ENCODE measurements around the gene PGLYRP4.

The PGLYRP4 gene

DNA sequence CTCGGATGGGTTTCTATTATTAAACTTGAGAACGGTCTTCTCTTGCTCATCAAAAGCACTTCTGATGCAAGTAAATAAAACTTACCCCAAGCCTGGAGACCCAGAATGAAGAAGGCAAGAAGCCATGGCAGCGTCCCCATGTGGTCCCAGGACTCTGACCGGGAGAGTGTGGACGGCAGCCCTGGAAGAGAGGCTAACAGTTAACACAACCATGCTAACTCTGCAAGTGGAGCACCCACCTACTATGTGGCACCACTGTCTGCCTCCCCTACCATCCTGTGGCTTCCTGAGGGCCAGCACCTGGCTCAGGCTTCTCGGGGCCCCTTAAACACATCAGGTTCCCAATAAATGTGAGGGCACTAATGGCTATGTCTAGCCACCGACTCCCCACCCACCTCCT lies 38.1 kb downstream of the PGLYRP4 start:
- DNase-seq, result no peak
- H3K4ac ChIP-seq (ENCODE audit: low read depth in 1 of 2, low read length in 2 of 2), result no peak overlapping the region
- no peak overlapping the region for H2BK5ac ChIP-seq (ENCODE audit: low read depth, low read length, poor library complexity, severe bottlenecking)
- H3K27me3 ChIP-seq (ENCODE audit: control insufficient read depth in 1 of 2, insufficient read depth in 1 of 2, low read length in 2 of 2), result peaks cover 0 to 21% of the 10 kb centered on the region in 2 experiments
- no peak overlapping the region for H2BK12ac ChIP-seq (ENCODE audit: low read length in 2 of 2)
- no peak overlapping the region for H2BK120ac ChIP-seq (ENCODE audit: low read depth, low read length)
- no peaks in the 10 kb centered on the region for H3K4me1 ChIP-seq (ENCODE audit: control insufficient read depth, insufficient read depth, low read depth, low read length)
- H3K9me3 ChIP-seq (ENCODE audit: control insufficient read depth, low read length), result no peaks in the 10 kb centered on the region
- no peaks in the 10 kb centered on the region for H3K79me1 ChIP-seq (replicated peaks; ENCODE audit: low read length, poor library complexity, severe bottlenecking)
- H4K8ac ChIP-seq (ENCODE audit: low read length), result no peak overlapping the region
- H3K36me3 ChIP-seq (ENCODE audit: control insufficient read depth in 1 of 2, insufficient read depth in 2 of 2, low read depth in 1 of 2, low read length in 2 of 2), result no peaks in the 10 kb centered on the region
- H3K27ac ChIP-seq (ENCODE audit: low read length, poor library complexity, severe bottlenecking), result no peak overlapping the region
- H3K9ac ChIP-seq (ENCODE audit: low read length), result no peak overlapping the region
- no peak overlapping the region for H3K23ac ChIP-seq (ENCODE audit: low read length in 2 of 2)
- H3K4me3 ChIP-seq (ENCODE audit: insufficient read depth in 1 of 2, low read depth in 1 of 2, low read length in 2 of 2), result no peak overlapping the region
- no peak overlapping the region for H3K14ac ChIP-seq (ENCODE audit: low read length in 2 of 2)
- H2AK5ac ChIP-seq (ENCODE audit: low read length, severe bottlenecking), result no peak overlapping the region
- no peak overlapping the region for H3K18ac ChIP-seq (ENCODE audit: low read depth in 1 of 2, low read length in 2 of 2)
- 57% methylated on average over 7 of the region's 7 CpGs for WGBS
- H2BK15ac ChIP-seq (ENCODE audit: low read depth, poor library complexity, severe bottlenecking), result no peak overlapping the region
- no peak overlapping the region for H4K91ac ChIP-seq (ENCODE audit: low read length)
- no peak overlapping the region for H3K4me2 ChIP-seq (ENCODE audit: low read length, poor library complexity, severe bottlenecking)
- no peak overlapping the region for H2AFZ ChIP-seq (ENCODE audit: low read depth, low read length)

DNA sequence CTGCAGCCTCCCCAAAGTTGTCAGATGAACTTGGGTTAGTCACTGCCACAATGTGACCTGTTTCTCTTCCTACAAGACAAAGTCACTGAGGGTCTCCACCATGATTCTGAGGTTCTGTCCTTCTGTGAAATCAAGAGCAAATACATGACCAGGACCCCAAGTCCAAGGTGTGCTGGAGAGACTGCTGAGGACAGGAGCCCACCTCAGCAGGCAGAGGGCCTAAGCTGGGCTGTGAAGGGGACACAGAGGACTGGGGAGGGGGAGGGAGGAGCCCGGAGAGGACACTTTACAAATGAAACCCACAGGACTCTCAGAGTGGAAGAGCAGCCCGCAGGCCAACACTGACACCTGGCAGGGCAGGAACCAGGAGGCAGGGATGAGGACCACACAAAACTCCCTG lies 39.2 kb downstream of the PGLYRP4 start:
- no peak overlapping the region for H2BK120ac ChIP-seq (ENCODE audit: low read depth, low read length)
- WGBS, result 27% methylated on average over 2 of the region's 2 CpGs
- H3K27me3 ChIP-seq (ENCODE audit: control insufficient read depth in 1 of 2, insufficient read depth in 1 of 2, low read length in 2 of 2), result peaks cover 0 to 27% of the 10 kb centered on the region in 2 experiments
- no peak overlapping the region for H2BK12ac ChIP-seq (ENCODE audit: low read length in 2 of 2)
- no peak overlapping the region for H4K8ac ChIP-seq (ENCODE audit: low read length)
- no peaks in the 10 kb centered on the region for H3K36me3 ChIP-seq (ENCODE audit: control insufficient read depth in 1 of 2, insufficient read depth in 2 of 2, low read depth in 1 of 2, low read length in 2 of 2)
- H2AFZ ChIP-seq (ENCODE audit: low read depth, low read length), result no peak overlapping the region
- no peak overlapping the region for H3K18ac ChIP-seq (ENCODE audit: low read depth in 1 of 2, low read length in 2 of 2)
- H3K79me1 ChIP-seq (replicated peaks; ENCODE audit: low read length, poor library complexity, severe bottlenecking), result no peaks in the 10 kb centered on the region
- H3K4me1 ChIP-seq (ENCODE audit: control insufficient read depth, insufficient read depth, low read depth, low read length), result no peaks in the 10 kb centered on the region
- no peak overlapping the region for H3K4me2 ChIP-seq (ENCODE audit: low read length, poor library complexity, severe bottlenecking)
- no peak overlapping the region for H2AK5ac ChIP-seq (ENCODE audit: low read length, severe bottlenecking)
- no peak overlapping the region for H2BK15ac ChIP-seq (ENCODE audit: low read depth, poor library complexity, severe bottlenecking)
- no peaks in the 10 kb centered on the region for H3K9me3 ChIP-seq (ENCODE audit: control insufficient read depth, low read length)
- H3K4ac ChIP-seq (ENCODE audit: low read depth in 1 of 2, low read length in 2 of 2), result no peak overlapping the region
- no peak overlapping the region for H2BK5ac ChIP-seq (ENCODE audit: low read depth, low read length, poor library complexity, severe bottlenecking)
- no peak overlapping the region for H4K91ac ChIP-seq (ENCODE audit: low read length)
- no peak overlapping the region for H3K9ac ChIP-seq (ENCODE audit: low read length)
- no peak overlapping the region for H3K4me3 ChIP-seq (ENCODE audit: insufficient read depth in 1 of 2, low read depth in 1 of 2, low read length in 2 of 2)
- no peak overlapping the region for H3K14ac ChIP-seq (ENCODE audit: low read length in 2 of 2)
- no peak overlapping the region for H3K23ac ChIP-seq (ENCODE audit: low read length in 2 of 2)
- no peak overlapping the region for H3K27ac ChIP-seq (ENCODE audit: low read length, poor library complexity, severe bottlenecking)
- no peak for DNase-seq

DNA sequence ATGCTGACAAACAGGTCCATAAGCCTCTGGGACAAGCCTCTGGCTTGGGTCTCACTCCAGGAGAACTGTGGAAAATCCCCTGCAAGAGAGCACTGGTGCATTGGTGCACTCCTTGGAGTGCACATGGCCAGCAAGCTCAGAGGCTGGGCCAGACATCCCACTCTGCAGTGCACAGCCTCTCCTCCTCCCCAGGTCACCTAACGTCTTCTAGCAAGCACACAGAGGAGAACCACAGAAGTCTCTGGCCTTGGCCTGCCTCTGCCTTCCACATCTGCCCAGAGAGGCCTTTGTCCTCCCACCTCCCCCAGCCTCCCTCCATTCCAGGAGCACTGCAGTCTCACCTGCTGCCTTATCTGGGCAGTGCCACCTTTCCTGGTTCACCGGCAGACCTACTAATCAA lies 40.1 kb downstream of the PGLYRP4 start:
- Histone ChIP-seq H3K27me3 (ENCODE audit: control insufficient read depth in 1 of 2, insufficient read depth in 1 of 2, low read length in 2 of 2) (peaks cover 0 to 27% of the 10 kb centered on the region in 2 experiments), H3K9ac (ENCODE audit: low read length) (no peak overlapping the region), H3K4me2 (ENCODE audit: low read length, poor library complexity, severe bottlenecking) (no peak overlapping the region), H3K36me3 (ENCODE audit: control insufficient read depth in 1 of 2, insufficient read depth in 2 of 2, low read depth in 1 of 2, low read length in 2 of 2) (no peaks in the 10 kb centered on the region), H3K27ac (ENCODE audit: low read length, poor library complexity, severe bottlenecking) (no peak overlapping the region), H2AK5ac (ENCODE audit: low read length, severe bottlenecking) (no peak overlapping the region), H4K91ac (ENCODE audit: low read length) (no peak overlapping the region), H2BK5ac (ENCODE audit: low read depth, low read length, poor library complexity, severe bottlenecking) (no peak overlapping the region), H2BK12ac (ENCODE audit: low read length in 2 of 2) (no peak overlapping the region), H3K4me3 (ENCODE audit: insufficient read depth in 1 of 2, low read depth in 1 of 2, low read length in 2 of 2) (no peak overlapping the region), H3K14ac (ENCODE audit: low read length in 2 of 2) (no peak overlapping the region), H3K4me1 (ENCODE audit: control insufficient read depth, insufficient read depth, low read depth, low read length) (no peaks in the 10 kb centered on the region), H3K18ac (ENCODE audit: low read depth in 1 of 2, low read length in 2 of 2) (no peak overlapping the region), H2BK120ac (ENCODE audit: low read depth, low read length) (no peak overlapping the region), H3K79me1 (replicated peaks; ENCODE audit: low read length, poor library complexity, severe bottlenecking) (no peaks in the 10 kb centered on the region), H2BK15ac (ENCODE audit: low read depth, poor library complexity, severe bottlenecking) (no peak overlapping the region), H2AFZ (ENCODE audit: low read depth, low read length) (no peak overlapping the region), H3K9me3 (ENCODE audit: control insufficient read depth, low read length) (no peaks in the 10 kb centered on the region), H4K8ac (ENCODE audit: low read length) (no peak overlapping the region), H3K23ac (ENCODE audit: low read length in 2 of 2) (no peak overlapping the region), H3K4ac (ENCODE audit: low read depth in 1 of 2, low read length in 2 of 2) (no peak overlapping the region)
- DNase-seq, result no peak
- WGBS, result 79% methylated on average over 2 of the region's 2 CpGs

DNA sequence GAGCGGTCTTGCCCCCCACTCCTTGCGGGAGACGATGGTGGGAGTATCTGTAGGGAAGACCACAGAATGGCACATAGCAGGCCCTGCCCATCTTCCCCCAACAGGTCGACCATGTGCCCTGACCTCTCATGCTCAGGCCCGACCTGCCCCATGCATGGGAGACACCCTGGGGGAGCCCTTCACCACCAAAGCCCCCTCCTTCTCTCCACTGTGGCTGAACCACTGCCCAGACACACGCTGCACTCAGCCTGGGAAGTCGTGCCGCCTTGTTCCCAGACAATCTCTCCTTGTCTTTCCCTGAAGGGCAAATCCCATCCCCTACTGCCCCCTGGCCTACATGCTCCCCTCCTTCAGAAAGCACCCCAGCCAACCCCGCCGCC lies 41.4 kb downstream of the PGLYRP4 start:
- H3K4me3 ChIP-seq (ENCODE audit: insufficient read depth in 1 of 2, low read depth in 1 of 2, low read length in 2 of 2), result no peak overlapping the region
- H3K27me3 ChIP-seq (ENCODE audit: control insufficient read depth in 1 of 2, insufficient read depth in 1 of 2, low read length in 2 of 2), result peaks cover 0 to 27% of the 10 kb centered on the region in 2 experiments
- no peak overlapping the region for H4K8ac ChIP-seq (ENCODE audit: low read length)
- H3K4me2 ChIP-seq (ENCODE audit: low read length, poor library complexity, severe bottlenecking), result no peak overlapping the region
- no peaks in the 10 kb centered on the region for H3K4me1 ChIP-seq (ENCODE audit: control insufficient read depth, insufficient read depth, low read depth, low read length)
- no peak overlapping the region for H3K23ac ChIP-seq (ENCODE audit: low read length in 2 of 2)
- H2BK15ac ChIP-seq (ENCODE audit: low read depth, poor library complexity, severe bottlenecking), result no peak overlapping the region
- DNase-seq, result no peak
- no peak overlapping the region for H2BK5ac ChIP-seq (ENCODE audit: low read depth, low read length, poor library complexity, severe bottlenecking)
- no peak overlapping the region for H2BK12ac ChIP-seq (ENCODE audit: low read length in 2 of 2)
- no peak overlapping the region for H3K27ac ChIP-seq (ENCODE audit: low read length, poor library complexity, severe bottlenecking)
- WGBS, result 74% methylated on average over 10 of the region's 10 CpGs
- no peak overlapping the region for H3K4ac ChIP-seq (ENCODE audit: low read depth in 1 of 2, low read length in 2 of 2)
- H3K79me1 ChIP-seq (replicated peaks; ENCODE audit: low read length, poor library complexity, severe bottlenecking), result no peaks in the 10 kb centered on the region
- no peak overlapping the region for H2AK5ac ChIP-seq (ENCODE audit: low read length, severe bottlenecking)
- no peak overlapping the region for H4K91ac ChIP-seq (ENCODE audit: low read length)
- no peak overlapping the region for H3K9ac ChIP-seq (ENCODE audit: low read length)
- H3K9me3 ChIP-seq (ENCODE audit: control insufficient read depth, low read length), result no peaks in the 10 kb centered on the region
- no peak overlapping the region for H2BK120ac ChIP-seq (ENCODE audit: low read depth, low read length)
- H3K14ac ChIP-seq (ENCODE audit: low read length in 2 of 2), result no peak overlapping the region
- H3K18ac ChIP-seq (ENCODE audit: low read depth in 1 of 2, low read length in 2 of 2), result no peak overlapping the region
- H2AFZ ChIP-seq (ENCODE audit: low read depth, low read length), result no peak overlapping the region
- H3K36me3 ChIP-seq (ENCODE audit: control insufficient read depth in 1 of 2, insufficient read depth in 2 of 2, low read depth in 1 of 2, low read length in 2 of 2), result no peaks in the 10 kb centered on the region

All from mesenchymal stem cell (in vitro differentiated cells and primary cell).